Prostate gland (tissue), 2 donors: ENCODE results near the gene BCOR. TPM values are rescaled to one million over a fixed set of nuclear protein-coding genes. Genes with fewer than 3 reads are reported as not detected.

Source experiments
- DNase-seq: peaks from one replicate; pipeline ENCODE4 v3.0.0-alpha.2; 2019; ENCODE audit warnings: low spot score
- H3K27ac ChIP-seq, 2 donors: fragments of 200-600 bp; sonication (generic); 2 replicates each; pipeline ENCODE4 v1.5.1; 2017 to 2019
- H3K27me3 ChIP-seq: fragments of 200-600 bp; sonication (generic); replicated peaks from 2 replicates; pipeline ENCODE4 v1.5.1; 2019; ENCODE audit not compliant: insufficient read depth
- H3K36me3 ChIP-seq, 2 donors: fragments of 200-600 bp; sonication (generic); 1 replicate in 1 of 2; 2 replicates in 1 of 2; pipeline versions ENCODE4 v1.5.1 to v1.8.1; 2017 to 2019
- H3K4me1 ChIP-seq: fragments of 200-600 bp; sonication (generic); replicated peaks from 2 replicates; pipeline ENCODE4 v1.5.1; 2019
- H3K4me3 ChIP-seq, 2 donors: fragments of 200-600 bp; sonication (generic); 2 replicates each; pipeline ENCODE4 v1.5.1; 2017 to 2019
- H3K9me3 ChIP-seq: fragments of 200-600 bp; sonication (generic); 2 replicates; pipeline ENCODE4 v1.5.1; 2017
- CTCF ChIP-seq, 4 experiments: fragments of 200-600 bp in 2 of 4; fragments of 450-650 bp in 2 of 4; sonication (generic) in 2 of 4; IDR thresholded peaks; 1 replicate in 3 of 4; 2 replicates in 1 of 4; pipeline ENCODE4 v1.5.1; 2016 to 2019; ENCODE audit warnings: antibody characterized with exemption in 4 of 4, mild to moderate bottlenecking in 2 of 4, moderate library complexity in 2 of 4
- POLR2A ChIP-seq: fragments of 450-650 bp; IDR thresholded peaks from one replicate; pipeline ENCODE4 v1.6.1; 2016; ENCODE audit warnings: antibody characterized with exemption, mild to moderate bottlenecking
- POLR2AphosphoS5 ChIP-seq: sonication (generic); formaldehyde crosslinking; IDR thresholded peaks from one replicate; pipeline ENCODE4 v1.6.1; 2017; ENCODE audit warnings: antibody characterized with exemption
- WGBS: methylation state at CpG from one replicate; pipeline ENCODE4 v1.1.5; 2018; 5-methylcytosine and 5-hydroxymethylcytosine counted together
- intact Hi-C: fragments of 100-400 bp; cut with DNase I; formaldehyde crosslinking; loops from one replicate; pipeline ENCODE4 v1.14.2; 2022
- total RNA-seq, 2 donors: library from RNA; depleted of rRNA; stranded (reverse); fragments of >200 nt; gene quantifications; one replicate each; pipeline ENCODE4 v1.1.0, GENCODE V29; 2016

Gene BCOR
- total RNA-seq, 2 donors from 2014 or later: 56.2 to 70.8 TPM

DNA sequence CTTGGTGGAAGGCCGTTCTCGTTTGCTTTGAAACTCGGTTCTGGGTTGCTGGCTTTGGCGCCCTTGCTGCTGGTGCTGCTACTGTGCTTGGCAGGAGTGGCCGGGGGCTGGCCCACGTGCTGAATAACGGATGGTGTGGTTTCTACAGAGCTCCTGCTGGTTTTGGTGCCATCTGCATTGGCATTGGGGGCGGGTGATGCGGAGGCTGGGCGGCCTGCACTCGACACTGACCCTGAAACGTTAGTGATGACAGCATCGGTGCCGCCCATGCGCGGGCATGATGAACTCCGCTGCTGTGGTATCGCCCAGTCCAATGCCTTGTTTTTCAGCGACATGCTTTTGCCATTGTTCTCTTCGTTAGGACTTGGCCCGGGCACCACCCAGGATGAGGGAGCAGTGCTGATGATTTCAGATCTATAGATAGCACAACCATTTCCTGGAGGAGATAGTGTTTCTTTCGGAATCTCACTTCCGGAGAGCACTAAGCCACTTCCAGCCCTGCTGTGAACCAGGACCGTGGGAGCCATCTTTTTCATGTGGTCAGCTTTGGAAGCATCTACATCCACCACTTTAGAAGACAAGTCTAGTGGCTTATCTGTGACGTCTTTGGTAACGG is 24.2 kb downstream of the BCOR start:
- Histone ChIP-seq H3K27me3 (no peaks in the 10 kb centered on the region), H3K4me1 (no peaks in the 10 kb centered on the region), H3K9me3 (no peaks in the 10 kb centered on the region), H3K27ac (no peak overlapping the region), H3K4me3 (no peak overlapping the region), H3K36me3 (no peaks in the 10 kb centered on the region)
- 79% methylated on average over 26 of the region's 26 CpGs for WGBS
- TF ChIP-seq CTCF (IDR thresholded peaks at IDR 0.05): no peak
- TF ChIP-seq POLR2A: no peak
- no peak for TF ChIP-seq POLR2AphosphoS5
- intact Hi-C loops: no loop called here
- DNase-seq: no peak

GRCh38 chrX:40072246-40072645 is 25.5 kb downstream of the BCOR start:
- H3K27ac ChIP-seq: no peak overlapping the region
- H3K9me3 ChIP-seq: no peaks in the 10 kb centered on the region
- H3K27me3 ChIP-seq: no peaks in the 10 kb centered on the region
- intact Hi-C loops: no loop called here
- no peaks in the 10 kb centered on the region for H3K36me3 ChIP-seq
- no peak overlapping the region for H3K4me3 ChIP-seq
- 85% methylated on average over 6 of the region's 9 CpGs for WGBS
- H3K4me1 ChIP-seq: no peaks in the 10 kb centered on the region
- TF ChIP-seq CTCF (IDR thresholded peaks at IDR 0.05): no peak
- no peak for TF ChIP-seq POLR2A
- no peak for TF ChIP-seq POLR2AphosphoS5
- no peak for DNase-seq

GRCh38 chrX:40068048-40068447 is 29.7 kb downstream of the BCOR start:
- Histone ChIP-seq H3K4me3 (no peak overlapping the region), H3K36me3 (no peaks in the 10 kb centered on the region), H3K27ac (no peak overlapping the region), H3K27me3 (no peaks in the 10 kb centered on the region), H3K4me1 (no peaks in the 10 kb centered on the region), H3K9me3 (no peaks in the 10 kb centered on the region)
- TF ChIP-seq POLR2AphosphoS5: no peak
- no peak for TF ChIP-seq CTCF (IDR thresholded peaks at IDR 0.05)
- no peak for TF ChIP-seq POLR2A
- WGBS: 94% methylated on average over 4 of the region's 4 CpGs
- intact Hi-C loops: no loop called here
- DNase-seq: no peak

- Histone ChIP-seq H3K36me3 (no peaks in the 10 kb centered on the region), H3K27me3 (no peaks in the 10 kb centered on the region), H3K27ac (no peak overlapping the region), H3K4me3 (no peak overlapping the region), H3K9me3 (no peaks in the 10 kb centered on the region), H3K4me1 (no peaks in the 10 kb centered on the region)
- intact Hi-C loops: no loop called here
- no peak for DNase-seq
- 90% methylated on average over 2 of the region's 3 CpGs for WGBS
- TF ChIP-seq POLR2AphosphoS5 (no peak), POLR2A (no peak), CTCF (IDR thresholded peaks at IDR 0.05) (no peak)
Observed at GRCh38 chrX:40066700-40067099, 31.1 kb downstream of the BCOR start.

- no peak for DNase-seq
- H3K36me3 ChIP-seq: no peaks in the 10 kb centered on the region
Observed at GRCh38 chrX:40065296-40066046, 32.3 kb downstream of the BCOR start.

More at GRCh38 chrX:40065296-40066046, 32.3 kb downstream of the BCOR start:
- TF ChIP-seq POLR2A (no peak), POLR2AphosphoS5 (no peak), CTCF (IDR thresholded peaks at IDR 0.05) (no peak)
- intact Hi-C loops: no loop called here
- 77% methylated on average over 13 of the region's 16 CpGs for WGBS
- Histone ChIP-seq H3K9me3 (no peaks in the 10 kb centered on the region), H3K27ac (no peak overlapping the region), H3K27me3 (no peaks in the 10 kb centered on the region), H3K4me1 (no peaks in the 10 kb centered on the region), H3K4me3 (no peak overlapping the region)
